Activated CD4-positive, alpha-beta T cell treated with anti-CD3 and anti-CD28 coated beads, Interleukin-2, amount 50 U/mL, for 48 hours (primary cell): ENCODE results near the gene SOHLH1.

ENCODE experiments used
- DNase-seq, 2 experiments: peaks; one replicate each; pipeline ENCODE4 v3.0.0-alpha.2; 2020

The SOHLH1 gene

GRCh38 chr9:135729480-135729879 lies 30.2 kb upstream of the SOHLH1 start:
- DNase-seq: no peak

- DNase-seq: no peak
Observed at GRCh38 chr9:135728436-135729110, 29.3 kb upstream of the SOHLH1 start.

GRCh38 chr9:135727257-135727875 lies 28.1 kb upstream of the SOHLH1 start:
- no peak for DNase-seq

GRCh38 chr9:135726138-135726853 lies 27.0 kb upstream of the SOHLH1 start:
- DNase-seq: no peak

DNA sequence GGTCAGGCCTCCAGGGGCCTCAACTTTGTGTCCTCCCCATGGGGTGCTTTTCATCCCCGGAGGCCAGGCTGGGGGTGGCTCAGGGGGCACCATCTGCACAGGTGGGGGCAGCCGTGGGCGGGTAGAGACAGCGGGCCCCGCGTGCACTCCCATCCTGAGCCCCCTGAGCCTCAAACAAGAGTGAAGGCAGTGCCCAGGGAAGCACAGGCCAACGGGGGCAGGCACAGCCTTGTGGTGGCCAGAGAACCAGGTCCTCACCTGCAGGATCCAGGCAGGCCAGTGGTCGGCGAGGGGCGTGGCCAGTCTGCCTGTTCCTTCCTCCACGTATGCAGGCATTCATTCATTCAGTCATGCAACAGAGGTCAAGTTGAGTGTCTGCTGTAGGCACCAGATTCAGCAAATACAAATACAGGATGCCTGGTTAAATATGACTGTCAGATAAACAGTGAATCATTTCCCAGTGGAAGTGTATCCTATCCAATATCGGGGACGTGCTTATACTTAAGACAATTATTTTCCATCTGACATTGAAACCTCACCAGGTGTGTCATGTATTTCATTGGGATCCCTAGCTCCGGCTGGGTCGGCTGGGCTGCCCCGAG lies 25.0 kb upstream of the SOHLH1 start:
- DNase-seq: no peak

GRCh38 chr9:135722365-135722764 lies 23.1 kb upstream of the SOHLH1 start:
- DNase-seq: no peak

GRCh38 chr9:135719472-135719871 lies 20.2 kb upstream of the SOHLH1 start:
- no peak for DNase-seq

DNA sequence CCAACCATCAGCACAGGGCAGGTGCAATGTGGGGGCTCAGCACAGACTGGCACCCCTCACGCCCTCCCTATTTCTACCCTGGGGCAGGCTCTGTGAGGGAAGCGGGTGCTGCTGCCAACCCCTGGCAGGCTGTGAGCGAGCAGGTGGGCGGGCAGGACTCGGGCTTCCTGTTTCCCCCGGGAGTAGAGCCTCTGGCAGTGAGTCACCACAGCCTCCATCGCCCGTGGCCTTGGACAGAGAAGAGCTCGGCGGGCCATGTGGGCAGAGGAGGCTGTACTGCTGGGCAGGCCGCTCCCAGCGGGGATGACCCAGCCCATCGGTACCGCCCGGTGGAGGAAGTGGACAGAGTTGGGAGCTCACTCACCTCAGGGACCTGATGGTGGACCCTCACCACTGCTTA lies 19.3 kb upstream of the SOHLH1 start:
- no peak for DNase-seq

GRCh38 chr9:135717410-135717809 lies 18.1 kb upstream of the SOHLH1 start:
- DNase-seq: no peak

DNA sequence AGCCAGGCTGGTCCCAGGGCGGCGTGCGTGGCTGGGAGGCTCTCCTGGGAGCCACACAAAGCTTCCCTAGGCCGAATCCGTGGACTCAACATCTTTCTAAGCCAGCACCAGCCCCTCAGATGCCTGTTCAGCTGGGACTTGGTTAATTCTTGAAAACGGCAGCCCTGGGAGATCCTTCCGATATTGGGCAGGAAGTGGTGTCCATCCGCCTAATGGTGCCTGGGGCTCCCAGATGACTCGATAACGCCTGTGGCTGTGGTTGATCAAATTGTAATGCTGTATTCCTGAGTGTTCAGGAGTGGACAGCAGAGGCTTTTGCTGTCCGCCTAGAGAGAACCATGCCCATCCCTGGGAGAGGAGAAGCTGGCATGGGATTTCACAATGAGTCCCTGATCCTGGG lies 16.8 kb upstream of the SOHLH1 start:
- DNase-seq: no peak

DNA sequence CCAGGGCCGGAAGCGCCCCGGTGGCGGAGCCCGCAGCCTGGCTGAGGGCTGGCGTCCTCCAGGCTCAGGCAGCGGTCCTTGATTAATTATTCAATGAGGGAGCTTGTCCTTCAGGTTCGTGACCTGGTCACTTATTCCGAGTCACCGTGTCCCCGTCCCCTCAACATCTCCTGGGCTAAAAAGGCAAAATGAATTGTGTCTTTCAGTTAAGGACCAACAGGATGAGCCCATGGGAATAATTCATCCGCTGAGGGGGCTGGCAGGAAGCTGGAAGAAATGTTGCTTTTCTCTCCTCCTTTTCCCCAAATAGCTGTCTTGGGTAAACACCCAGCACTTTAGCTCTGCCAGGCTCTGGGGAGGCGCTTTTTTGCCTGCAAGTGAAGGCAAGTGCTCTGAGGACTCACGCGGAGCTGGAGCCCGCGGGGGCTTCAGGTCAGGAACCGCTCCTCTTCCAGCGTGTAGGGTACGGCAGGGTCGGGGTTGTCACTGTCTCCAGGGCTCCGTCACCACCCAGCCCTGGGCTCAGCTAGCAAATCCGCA lies 15.8 kb upstream of the SOHLH1 start:
- DNase-seq: no peak

DNA sequence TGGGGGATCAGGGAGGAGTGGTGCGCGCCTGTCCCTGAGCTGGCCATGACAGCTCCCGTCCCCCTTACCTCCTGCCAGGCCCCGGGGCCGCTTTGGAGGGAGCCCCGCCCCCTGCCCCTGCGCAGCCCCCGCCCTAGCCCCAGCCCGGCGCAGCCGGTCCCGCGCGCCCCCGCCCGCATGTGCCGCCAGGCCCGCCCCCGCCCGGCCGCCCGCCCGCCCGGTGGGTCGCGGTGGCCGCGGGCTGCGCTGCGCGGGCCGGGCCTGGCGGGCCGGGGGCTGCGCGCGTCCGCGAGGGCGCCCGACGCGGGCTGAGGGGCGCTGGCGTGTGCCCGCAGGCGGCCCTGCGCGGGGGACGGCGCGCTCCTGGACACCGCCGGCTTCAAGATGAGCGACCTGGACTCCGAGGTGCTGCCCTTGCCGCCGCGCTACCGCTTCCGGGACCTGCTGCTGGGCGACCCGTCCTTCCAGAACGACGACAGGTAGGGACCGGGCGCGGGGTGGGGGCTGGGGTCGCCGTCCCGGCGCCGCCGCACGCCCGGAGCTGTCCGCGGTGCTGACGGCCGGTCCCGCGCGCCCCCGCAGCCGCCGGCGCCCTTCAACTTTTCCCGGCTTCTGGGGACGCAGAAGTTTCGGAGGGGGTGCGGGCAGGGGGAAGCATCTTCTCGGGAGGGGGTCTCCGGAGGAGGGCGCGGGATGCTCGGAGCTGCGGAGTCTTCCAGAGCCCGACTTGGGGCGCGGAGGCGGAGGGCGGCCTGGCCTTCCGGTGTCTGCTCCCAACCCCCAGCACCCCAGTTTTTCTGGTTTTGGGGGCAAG lies 15.2 kb upstream of the SOHLH1 start:
- no peak for DNase-seq

DNA sequence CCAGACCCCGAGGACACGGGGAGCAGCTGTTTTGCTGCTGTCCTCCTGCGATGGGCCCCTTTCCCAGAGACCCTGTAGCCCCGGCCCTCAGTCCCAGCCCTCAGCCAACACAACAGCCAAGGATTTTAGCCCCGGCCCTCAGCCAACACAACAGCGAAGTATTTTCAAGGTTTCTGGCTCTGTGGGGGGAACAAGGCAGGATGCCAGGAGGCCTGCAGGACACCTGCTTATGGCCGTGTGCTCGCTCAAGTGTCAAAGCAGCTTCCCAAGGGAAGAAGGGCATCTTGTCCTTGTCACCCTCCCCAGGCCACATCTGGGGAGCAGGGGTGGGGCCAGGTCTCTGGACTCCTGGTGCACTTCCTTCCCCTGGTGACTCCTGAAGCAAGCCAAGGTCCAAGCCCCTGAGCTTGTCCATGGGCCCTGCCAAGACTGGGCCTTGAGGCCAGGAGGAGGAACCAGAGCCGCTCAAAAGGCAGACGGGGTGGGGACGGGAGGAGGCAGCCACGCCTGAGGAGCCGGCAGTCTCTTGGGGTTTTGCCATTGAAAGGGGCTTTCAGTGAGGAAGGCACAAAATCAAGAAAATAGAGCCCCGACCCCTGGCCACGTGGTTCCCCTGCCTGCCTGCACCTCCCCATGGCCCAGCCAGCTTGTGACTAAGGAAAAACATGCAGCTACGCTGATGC lies 13.5 kb upstream of the SOHLH1 start:
- no peak for DNase-seq

DNA sequence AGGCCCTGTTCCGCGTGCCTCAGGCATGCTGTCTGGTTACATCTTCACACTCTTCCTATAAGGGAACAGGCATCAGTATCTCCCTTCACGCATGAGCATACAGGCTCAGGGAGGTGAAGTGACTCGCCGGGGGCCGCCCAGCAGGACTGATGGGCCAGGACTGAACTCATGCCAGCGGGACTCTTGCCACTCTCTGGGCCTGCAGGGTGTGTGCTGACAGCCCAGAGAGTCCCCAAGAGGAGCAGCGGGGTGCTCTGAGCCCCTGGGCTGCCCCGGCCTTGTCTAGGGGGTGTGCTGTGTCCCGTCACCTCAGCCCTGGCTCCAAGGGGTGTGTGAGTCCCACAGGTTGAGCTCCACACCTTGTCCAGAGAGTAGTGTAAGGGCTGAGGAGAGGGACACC lies 12.6 kb upstream of the SOHLH1 start:
- no peak for DNase-seq

GRCh38 chr9:135711391-135711790 lies 12.1 kb upstream of the SOHLH1 start:
- no peak for DNase-seq

- DNase-seq: no peak
Observed at GRCh38 chr9:135708164-135708563, 8.9 kb upstream of the SOHLH1 start.

DNA sequence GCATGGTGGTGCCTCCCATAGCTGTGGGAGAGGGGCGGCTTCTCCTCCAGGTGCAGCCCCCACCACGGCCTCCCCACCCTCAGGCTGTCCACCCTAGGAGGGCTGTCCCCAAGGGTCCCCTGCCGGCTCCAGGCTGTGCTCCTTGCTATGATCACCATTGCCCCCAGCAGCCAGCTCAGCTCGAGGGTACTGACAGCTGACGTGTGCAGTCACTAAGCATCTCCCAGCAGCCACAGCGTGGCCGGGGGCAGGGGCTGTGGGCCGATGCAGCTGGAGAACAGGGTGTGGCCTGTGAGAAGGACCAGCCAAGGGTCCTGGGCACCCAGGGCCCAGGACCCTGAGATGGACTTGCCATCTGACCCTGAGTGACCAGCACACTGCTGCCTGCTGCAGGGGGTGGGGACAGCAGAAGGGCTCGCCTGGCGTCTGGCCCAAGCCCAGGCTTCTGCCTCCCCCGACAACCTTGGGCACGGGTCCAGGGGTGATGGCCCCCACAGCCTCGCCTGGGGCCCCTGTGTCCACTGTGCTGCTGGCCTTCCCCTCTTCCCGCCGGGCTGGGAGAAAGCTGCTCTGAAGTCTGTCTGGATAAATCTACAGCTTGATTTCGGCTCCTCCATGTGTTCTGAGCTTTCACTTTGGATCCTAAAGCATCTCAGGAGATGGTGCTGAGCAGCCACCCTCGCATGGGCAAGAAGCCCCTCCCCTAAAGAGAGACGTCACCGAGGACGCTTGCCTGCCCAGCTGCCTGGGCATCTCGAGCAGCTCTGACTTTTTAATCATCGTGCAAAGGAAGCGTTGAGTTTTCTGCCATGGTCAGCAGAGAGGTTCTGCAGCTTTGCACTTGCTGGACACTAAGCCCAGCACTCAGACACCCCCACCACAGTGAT lies 8.2 kb upstream of the SOHLH1 start:
- no peak for DNase-seq

DNA sequence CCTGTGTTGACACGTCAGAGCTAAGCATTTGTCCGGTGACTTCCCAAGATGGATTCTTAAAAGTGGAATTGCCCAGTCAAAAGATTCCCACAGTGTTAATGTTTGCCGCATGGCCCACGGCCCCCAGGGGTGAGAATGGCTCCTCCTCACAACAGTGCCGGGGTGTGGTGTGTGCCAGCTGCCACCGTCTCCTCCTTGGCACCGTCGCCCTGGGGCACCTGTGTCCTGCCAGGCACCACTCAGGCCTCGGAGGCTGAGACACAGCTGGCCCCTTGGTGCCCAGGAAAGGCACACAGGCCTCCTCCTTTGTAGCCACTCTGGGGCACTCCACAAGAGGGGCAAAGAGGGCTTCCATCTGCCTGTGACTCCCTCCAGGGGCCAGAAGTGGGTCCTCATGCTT lies 7.0 kb upstream of the SOHLH1 start:
- no peak for DNase-seq

DNA sequence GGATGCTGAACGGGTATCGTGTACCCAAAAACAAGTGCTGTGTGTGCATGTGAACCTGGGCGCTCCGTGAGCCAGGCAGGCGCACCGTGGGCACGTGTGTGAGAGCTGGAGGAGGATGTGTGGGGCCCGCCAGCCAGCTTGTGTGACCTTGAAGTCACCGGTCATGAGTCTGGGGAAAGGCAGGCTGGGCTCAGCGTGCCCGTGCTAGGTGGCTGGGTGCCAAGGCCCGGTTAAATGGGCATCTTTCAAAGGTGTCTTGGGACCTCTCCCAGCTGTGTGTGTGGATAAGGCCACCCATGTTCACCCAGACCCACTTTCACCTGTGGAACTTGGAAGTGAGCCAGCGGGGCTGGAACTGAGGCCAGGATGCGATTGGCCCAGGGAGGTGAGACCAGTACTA lies 6.1 kb upstream of the SOHLH1 start:
- DNase-seq: no peak

DNA sequence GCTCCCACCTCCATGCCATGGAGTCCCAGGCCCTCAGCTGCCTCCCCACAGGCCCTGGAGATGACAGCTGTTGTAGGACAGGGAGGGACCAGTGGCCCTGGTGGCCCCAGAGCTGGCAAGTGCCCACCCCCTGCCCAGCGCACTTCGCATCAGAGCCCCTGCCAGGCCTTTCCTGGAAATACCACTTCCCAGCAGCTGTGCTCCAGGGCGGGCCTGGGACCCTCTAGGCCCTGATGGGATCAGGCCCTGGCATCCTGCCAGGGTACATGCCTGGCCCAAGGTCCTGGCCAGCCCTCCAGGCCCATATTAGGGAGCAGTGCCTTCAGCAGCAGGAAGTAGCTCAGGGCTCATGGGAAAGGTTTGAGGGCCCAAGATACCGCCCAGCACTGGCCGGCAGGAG lies 5.2 kb upstream of the SOHLH1 start:
- DNase-seq: no peak

GRCh38 chr9:135703726-135704125 lies 4.4 kb upstream of the SOHLH1 start:
- DNase-seq: no peak
